GM21528 (cell line): ENCODE results near the gene TNRC18.

Experiments used
- ATAC-seq: cut with Tn5 transposase; IDR thresholded peaks from one replicate; pipeline ENCODE4 v1.9.1; 2021; ENCODE audit warnings: mild to moderate bottlenecking, moderate library complexity; ENCODE audit not compliant: unreplicated experiment, low FRiP score

Gene TNRC18

DNA sequence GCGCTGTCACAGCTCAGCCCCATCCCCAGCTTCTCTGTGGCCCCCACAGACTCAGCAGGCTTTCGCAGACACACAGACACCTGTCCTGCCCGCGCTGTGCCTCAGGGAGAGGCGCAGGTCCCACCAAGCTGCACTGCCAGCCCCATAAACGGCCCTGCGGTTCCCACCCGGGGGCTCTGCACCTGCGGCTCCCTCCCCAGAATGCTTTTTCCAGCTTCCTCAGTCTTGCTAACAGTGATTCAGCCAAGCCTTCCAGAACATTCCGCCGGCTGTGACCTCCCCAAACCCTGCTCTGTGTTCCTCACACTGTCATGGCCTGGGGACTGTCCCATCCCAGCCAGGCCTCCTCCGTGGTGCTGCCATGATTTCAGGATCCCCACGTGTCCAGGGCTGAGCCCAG, 27.8 kb upstream of the TNRC18 start:
- no peak for ATAC-seq

DNA sequence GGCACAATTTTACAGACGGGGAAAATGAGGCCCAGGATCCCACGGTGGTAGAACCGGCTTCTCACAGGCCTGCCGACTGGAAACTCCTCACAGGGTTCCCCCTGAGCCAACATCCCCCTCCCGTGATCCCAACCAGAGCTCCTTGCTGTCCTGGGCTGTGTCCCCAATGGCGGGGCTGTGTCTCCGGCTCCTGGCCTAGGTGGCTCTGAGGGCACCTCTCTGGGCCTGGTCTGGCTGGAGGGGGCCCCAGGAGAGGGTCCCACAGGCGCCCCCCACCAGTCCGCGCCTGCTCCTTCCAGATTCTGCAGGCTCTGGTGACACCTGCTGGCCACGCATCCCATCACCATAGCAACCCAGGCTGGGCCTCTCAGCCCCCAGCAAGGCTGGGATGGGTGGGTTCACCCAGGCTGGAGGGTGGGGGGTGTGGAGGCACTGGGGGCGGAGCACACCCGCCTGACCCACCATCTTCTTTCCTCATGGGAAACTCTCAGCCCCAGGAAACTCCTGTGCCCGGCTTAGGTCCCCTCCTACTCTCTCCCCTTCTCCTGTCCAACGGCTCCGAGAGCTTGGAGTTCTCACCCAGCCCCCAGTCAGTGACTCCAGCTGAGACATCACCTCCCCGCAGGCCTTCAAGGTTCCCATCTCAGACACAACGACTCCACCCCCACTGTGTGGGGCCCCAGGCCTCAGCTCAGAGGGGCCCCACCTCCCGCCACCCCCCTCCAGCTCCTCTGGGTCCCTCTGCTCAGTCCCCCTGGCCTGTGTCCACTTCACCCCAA, 27.1 kb upstream of the TNRC18 start:
- no peak for ATAC-seq

DNA sequence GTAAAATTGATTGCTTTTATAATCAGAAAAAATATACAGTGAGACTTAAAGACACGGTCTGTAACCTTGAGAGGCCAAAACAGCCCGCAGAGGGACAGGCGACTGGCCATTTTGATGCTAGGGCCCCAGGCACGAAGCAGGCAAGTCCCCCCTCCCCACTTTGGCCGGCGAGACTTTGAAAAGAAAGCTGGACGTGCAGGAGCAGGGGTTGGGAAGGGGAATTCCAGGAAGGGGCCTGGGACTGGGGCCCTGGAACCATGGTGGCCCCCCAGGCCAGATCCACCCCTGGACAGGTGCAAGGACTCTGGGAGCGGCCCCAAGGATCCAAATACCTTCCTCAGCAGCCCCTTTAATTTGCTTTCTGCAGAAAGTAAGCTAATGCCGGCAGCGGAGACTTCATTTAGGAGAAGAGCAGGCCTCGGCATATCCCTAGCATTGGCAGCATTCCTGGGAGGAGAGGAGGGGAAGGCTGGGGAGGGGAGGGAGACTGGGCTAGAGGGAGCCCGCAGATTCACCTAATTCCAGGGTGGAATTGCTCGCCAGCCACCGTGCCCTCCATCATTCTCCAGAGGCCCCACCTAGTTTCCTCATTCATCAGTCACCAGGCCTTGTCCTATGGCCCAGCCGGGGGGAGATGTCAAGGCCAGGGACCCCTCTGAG, 24.9 kb upstream of the TNRC18 start:
- ATAC-seq = no peak

DNA sequence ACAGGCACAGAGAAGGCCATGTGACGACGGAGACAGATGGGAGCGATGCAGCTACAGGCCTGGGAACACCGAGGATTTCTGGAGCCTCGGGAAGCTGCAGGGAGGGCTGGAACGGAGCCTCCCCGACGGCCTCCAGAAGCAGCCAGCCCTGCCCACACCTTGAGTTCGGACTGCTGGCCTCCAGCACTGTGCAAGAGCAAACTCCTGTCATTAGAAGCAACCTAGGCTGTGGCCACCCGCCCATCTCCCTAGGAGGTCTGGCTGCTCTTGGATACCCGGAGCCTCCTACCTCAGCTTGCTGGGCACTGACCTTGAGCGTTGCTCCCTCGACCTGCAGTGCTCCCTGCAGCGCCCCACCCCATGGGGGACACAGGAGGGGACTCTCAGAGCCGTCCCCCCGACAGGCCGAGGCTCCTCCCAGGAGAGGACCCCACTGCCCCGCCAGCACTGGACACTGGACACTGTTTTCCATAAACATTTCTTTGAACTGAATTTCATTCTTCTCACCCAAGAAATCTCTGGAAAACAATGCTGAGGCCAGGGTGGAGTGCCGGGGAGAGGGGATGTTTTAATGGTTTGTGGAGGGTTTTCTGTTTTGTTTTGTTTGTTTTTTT, 22.5 kb upstream of the TNRC18 start:
- ATAC-seq = no peak

DNA sequence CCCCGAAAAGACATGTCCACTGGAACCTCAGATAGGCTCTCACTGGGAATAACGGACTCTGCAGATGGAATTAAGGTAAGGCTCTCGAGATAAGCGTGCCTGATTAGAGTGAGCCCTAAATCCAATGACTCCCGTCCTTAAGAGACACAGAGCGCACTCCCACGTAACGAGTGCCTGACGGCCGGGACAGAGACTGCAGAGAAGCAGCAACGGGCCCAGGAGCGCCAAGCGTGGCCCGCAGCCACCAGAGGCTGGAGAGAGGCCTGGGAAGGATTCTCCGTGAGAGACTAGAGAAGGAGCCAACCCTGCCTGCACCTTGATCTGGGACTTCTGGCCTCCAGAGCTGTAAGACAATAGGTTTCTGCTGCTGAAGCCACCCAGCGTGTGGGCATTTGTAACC, 20.0 kb upstream of the TNRC18 start:
- no peak for ATAC-seq

DNA sequence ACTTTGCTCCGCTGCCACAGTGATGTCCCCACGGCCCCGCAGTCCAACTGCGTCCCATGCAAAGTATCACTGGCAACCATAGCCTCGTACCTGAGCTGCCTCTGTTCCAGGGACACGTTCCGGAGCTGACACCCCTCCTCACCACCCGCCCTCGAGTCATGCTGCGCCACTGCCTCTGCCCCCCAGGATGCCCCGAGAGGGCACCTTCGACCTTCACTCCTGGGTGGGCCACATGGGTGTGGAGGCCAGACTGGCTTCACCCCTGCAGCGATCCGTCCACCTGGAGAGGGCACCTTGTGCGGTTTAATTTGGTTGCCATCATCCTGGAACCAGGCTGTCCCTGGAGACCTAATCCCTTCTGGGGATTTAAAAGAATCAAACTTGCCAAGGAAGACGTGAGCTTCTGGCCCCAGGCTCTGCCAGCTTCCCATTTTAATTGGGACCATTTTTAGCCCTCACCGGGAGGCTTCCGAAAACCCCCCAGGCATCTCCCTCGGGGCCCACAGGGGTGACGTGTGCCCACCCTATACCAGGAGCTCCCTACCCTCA, 19.2 kb upstream of the TNRC18 start:
- ATAC-seq = no peak

DNA sequence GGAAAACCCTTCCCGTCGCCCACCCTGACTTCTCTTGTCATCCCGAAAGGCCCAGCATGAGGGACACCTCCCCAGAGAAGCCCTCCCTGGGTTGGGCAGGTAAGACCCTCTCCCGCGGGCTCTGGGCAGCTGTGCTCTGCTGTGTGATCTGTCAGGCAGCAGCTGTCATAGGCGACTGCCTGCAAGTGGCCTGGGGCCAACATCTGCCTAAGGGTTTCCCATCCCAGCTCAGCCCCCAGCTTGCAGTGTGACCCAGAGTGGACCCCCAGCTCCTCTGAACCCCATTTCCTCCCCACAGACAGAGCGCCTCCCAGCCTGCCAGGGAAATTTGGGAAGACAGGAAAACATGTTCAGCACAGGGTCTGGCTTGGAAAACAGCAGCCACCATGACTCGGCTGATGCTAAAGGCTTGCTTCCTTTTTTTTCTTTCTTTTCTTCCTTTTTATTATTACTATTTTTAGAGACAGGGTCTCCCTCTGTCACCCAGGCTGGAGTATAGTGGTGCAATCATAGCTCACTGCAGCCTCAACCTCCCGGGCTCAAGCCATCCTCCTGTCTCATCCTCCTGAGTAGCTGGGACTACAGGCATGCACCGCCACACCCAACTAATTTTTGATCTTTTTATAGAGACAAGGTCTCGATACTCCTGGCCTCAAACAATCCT, 18.3 kb upstream of the TNRC18 start:
- no peak for ATAC-seq

DNA sequence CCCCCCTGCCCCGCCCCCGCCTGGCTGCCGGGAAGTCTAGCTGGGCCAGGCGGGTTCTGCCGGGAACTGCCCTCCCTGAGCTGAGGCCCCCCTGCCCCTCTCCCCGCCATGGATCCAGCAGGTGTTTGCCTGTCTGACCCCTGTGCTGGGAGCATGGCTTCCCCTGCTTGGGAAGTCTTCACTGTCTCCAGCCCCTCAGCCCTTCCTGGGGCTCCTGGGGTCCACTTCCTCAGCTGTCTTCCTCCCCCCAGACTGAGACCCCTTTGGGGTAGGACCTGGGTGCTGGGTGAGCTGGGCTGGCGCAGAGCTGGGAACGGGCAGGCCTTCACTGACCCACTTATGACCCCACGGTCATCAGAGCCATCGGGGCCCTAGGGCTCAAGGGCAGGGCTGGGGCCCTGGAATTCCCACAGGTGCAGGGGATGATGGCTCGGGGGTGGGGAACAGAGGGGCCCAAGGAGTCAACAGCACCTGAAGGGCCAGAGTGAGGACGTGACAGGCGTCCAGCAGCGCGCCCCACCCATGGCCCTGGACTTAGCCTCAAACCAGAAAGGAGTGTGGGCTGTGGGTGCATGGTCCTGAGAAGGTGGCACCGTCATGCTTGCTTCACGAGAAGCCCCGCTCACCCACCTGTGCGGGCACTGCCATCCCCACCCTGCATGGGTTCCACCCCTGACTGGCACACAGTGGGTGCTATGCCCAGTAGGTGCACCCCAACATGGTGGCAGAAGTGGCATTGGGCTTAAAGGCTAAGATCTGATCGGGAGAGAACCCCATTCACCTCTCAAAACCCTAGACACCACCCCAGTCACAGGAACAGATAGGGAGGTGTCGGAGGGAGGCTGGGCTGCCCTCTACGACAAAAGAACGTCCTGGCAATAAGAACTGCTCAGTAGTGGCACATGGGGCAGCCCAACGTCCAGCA, 16.2 kb upstream of the TNRC18 start:
- ATAC-seq = no peak

DNA sequence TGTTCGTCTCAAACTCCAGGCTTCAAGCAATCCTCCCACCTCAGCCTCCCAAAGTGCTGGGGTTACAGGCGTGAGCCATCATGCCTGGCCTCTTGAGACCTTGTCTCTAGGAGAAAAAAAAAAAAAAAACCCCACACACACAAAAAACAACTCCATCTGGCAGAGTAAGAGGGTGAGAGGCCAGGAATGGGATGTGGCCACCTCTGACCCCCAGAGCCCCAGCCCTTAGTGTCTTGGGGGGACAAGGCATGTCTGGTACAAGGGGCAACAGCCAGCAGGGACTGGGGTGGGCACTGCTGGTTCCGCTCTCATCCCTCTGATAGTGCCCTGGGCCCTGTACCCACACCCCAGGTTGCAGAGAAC, 15.6 kb upstream of the TNRC18 start:
- ATAC-seq = no peak

DNA sequence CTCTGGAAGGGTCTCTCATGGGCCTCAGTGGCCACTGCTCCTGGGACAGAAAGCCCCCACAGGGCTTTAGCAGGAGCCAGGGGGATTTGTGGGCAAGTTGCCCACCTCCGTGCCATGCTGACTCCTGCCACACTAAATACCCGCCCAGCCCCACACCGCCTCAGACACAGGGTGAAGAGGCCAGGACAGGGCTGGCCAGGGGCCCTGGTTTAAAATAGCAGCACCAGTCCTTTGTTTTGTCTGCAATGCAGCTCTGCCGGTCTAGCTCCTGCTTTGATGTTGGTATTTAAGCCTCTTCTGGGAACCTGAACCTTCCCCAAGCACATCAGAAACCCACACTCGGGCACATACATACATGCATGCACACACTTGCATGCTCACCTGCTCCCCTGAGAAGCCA, 14.4 kb upstream of the TNRC18 start:
- ATAC-seq = no peak

DNA sequence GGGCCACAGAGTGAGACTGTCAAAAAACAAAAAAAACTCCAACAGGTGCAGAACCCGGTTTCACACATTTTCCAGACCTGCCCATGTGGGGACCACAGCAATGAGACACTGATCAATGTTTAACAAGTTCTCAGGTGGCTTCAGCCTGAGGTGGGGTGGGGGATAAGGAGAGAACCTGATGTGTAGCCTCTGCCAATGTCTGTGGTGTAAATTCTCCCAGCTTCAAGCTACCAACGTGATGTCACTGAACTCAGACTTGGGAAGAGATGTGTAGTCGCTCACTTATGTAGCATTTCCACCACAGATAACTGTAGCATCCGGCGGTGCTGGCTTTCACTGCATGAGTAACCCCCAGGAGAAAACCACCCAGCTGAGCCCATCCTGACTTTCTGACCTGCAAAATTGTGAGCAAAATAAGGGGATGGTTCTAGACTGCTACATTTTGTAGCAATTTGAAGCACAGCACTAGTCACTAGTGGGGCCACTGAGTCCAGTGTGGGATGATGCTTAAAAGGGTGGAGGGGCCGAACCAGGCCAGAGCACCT, 13.8 kb upstream of the TNRC18 start:
- no peak for ATAC-seq

DNA sequence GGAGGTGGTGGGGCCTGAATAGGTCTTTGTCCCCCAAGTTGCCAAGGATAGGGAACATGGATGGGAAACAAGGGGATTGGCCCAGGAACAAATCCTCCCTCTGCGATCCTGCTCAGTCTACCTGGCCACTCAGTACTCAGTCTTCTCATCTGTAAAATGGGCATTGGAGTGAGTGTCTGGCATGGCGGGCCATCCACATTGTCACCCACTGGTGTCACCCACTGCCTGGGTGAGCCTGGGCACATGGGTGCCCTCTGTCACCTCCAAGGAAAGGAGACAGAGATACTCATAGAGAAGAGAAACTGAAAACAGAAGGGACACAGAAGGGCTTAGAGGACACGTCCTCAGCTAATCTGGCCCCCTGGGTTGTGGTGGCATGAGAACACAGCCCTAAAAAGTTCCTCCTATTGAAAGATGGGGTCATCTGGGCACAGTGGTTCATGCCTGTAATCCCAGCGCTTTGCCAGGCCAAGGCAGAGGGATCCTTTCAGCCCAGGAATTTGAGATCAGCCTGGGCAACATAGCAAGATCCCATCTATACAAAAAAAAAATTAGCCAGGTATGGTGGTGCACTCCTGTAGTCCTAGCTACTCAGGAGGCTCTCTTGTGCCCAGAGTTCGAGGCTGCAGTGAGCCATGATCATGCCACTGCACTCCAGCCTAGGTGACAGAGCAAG, 12.5 kb upstream of the TNRC18 start:
- ATAC-seq = no peak

DNA sequence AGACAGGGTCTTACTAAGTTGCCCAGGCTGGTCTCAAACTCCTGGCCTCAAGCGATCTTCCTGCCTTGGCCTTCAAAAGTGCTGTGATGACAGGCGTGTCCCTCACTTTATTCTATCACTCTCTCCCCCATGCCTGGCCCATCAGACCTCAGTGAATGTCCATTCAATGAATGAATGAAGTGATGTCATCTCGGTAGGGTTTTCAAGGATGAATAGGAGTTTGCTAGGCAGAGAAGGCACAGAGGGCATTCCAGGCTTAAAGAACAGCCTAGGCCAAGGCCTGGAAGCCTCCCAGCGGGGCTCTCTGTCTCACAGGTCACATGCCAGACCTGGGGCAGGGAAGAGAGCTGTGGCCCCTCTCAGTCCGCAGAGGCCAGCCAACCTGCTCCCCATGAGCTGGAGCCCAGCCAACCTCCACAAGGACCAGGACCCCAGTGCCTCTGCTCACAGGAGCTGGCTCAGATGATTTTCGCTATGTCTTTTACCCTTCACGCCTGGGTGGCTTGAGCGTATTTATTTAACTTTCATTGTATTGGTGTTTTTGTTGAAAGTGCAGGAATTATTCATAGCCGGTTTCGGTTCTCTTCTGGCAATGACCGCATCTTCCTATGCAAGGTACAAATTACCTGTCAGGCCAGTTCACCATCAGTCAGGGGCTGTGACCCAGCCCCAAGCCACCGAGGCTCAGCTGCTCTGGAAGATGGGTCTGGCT, 11.8 kb upstream of the TNRC18 start:
- no peak for ATAC-seq

DNA sequence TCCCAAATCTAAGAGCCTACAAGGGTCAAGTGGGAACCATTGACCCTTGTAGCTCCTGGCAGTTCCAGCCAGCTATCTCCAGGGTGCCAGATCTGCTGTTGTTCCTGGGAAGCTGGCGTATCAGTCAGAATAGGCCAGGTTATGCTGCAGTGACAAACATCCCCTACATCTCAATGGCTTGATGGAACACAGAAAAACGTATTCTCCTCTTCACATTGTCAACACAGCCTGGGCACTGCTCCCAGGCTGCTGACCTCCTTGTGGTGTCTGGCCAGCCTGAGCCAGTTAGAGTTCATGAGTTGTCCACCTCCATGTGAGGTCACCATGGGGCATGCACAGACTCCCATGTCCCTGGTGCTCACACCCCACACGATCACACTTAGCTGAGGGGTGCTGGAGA, 9.5 kb upstream of the TNRC18 start:
- ATAC-seq = no peak

DNA sequence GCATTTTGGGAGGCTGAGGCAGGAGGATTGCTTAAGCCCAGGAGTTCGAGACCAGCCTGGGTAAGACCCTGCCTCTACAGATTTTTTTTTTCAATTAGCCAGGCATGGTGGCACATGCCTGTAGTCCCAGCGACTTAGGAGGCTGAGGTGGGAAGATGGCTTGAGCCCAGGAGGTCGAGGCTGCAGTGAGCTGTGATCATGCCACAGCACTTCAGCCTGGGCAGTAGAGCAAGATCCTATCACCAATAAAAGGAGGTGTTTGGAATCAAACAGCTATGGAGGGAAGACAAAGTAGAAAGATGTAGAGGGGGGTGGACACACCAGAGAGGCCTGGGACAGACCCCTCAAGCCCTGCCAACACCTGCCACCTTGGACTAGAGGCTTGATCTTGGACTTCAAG, 9.1 kb upstream of the TNRC18 start:
- no peak for ATAC-seq

DNA sequence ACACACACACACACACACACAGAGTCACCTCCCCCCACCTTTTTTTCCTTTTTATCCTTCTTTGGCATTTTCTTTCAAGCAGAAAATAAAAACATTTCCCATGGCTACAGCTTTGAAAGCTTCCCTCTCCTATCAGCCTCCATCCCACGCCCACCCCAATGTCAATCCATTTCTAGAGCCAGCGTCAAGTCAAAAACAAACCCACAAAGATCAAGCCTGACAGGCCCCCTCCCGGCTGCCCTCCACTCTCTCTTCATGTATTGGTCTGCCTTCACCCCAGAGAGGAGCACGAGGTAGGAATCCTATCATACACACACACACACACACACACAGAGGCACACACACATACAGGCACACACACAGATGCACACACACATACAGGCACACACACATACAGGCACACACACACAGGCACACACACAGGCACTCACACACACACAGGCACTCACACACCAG, 8.0 kb upstream of the TNRC18 start:
- ATAC-seq = no peak

DNA sequence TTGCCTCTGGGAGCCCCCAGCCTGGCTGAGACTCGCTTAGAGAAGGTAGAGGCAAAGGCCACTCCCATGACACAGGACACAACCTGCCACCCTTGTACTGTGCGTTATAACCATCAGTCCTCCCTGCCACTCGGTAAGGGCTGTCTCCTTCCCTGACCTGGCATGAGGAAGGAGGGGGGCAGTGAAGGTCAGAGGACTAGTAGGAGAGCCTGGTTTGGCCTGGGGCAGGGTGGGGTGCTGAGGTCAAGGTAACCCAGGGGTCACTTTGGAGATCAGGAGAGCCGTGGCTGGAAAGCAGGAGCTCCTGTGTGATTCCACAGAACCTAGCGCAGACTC, 6.9 kb upstream of the TNRC18 start:
- ATAC-seq = no peak

DNA sequence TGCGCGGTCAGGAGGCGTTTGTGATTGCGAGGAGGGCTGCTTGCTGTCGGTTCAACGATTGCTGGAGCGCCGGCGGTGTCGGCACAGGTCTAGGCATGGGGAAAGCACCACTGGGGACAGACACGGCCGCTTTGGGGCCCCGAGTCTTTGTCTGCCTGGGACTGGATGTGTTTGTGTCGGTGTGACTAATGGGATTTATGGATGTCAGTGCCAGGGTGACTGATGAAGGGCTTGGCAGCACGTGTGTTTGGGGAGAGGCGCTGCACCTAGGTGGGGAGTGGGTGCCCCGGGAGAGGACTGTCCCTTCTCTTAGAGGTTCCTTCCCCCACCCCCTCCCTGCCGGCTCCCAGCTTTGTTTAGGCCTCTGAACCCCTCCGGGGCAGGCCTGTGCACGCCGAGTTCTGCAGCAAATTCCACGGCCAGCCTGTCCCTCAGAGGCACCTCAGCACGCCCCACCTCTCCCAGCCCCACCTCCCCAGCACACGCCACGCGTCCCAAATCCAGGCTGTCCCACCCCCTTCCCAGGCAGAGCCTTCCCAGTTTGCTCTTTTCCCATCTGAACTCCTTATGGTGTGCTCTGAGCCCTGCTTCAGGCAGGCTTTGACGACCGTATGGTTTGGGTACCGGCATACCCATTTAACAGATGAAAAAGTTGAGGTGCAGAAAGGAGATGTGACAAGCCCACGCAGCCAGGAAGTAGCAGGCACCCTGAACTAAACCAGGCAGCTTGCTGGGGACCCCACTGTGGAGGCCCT, 6.4 kb upstream of the TNRC18 start:
- no peak for ATAC-seq
